Stimulated activated CD4-positive, alpha-beta T cell treated with anti-CD3 and anti-CD28 coated beads, TNF-alpha, amount 100 ng/mL, for 1 hour (primary cell): ENCODE data around the gene RCOR1.
"Not testable (repeated sequence)": the region's sequence is repeated elsewhere in the genome, so short reads cannot be mapped to it uniquely, and the experiment has no call there.

Experiments
- DNase-seq, 3 donors: peaks; one replicate each; pipeline ENCODE4 v3.0.0-alpha.2; 2020; ENCODE audit warnings: low read depth in 3 of 3, low spot score in 1 of 3

The RCOR1 gene

GRCh38 chr14:102739190-102739469, 146.7 kb downstream of the RCOR1 start:
- no peak for DNase-seq

GRCh38 chr14:102746634-102747438, 154.4 kb downstream of the RCOR1 start:
- no peak for DNase-seq

- DNase-seq = no peak
Observed at GRCh38 chr14:102748806-102749205, 156.4 kb downstream of the RCOR1 start.

- DNase-seq = no peak
Observed at GRCh38 chr14:102749393-102750305, 157.2 kb downstream of the RCOR1 start.

- DNase-seq = no peak
Observed at GRCh38 chr14:102750376-102750775, 157.9 kb downstream of the RCOR1 start.

- no peak for DNase-seq
Observed at GRCh38 chr14:102751088-102751487, 158.6 kb downstream of the RCOR1 start.

GRCh38 chr14:102752239-102752847, 159.9 kb downstream of the RCOR1 start:
- no peak for DNase-seq

GRCh38 chr14:102754370-102755262, 162.2 kb downstream of the RCOR1 start:
- no peak for DNase-seq

- no peak for DNase-seq
Observed at GRCh38 chr14:102757646-102758045, 165.2 kb downstream of the RCOR1 start.

- no peak for DNase-seq
Observed at GRCh38 chr14:102758087-102758486, 165.6 kb downstream of the RCOR1 start.

- DNase-seq = no peak
Observed at GRCh38 chr14:102759456-102760187, 167.2 kb downstream of the RCOR1 start.

- no peak for DNase-seq
Observed at GRCh38 chr14:102760496-102761193, 168.2 kb downstream of the RCOR1 start.

- no peak for DNase-seq
Observed at GRCh38 chr14:102761206-102761605, 168.8 kb downstream of the RCOR1 start.

GRCh38 chr14:102764220-102764671, 171.8 kb downstream of the RCOR1 start:
- no peak for DNase-seq

- not testable (repeated sequence) for DNase-seq
Observed at GRCh38 chr14:102765770-102766169, 173.3 kb downstream of the RCOR1 start.

- DNase-seq = no peak
Observed at GRCh38 chr14:102768223-102769048, 176.0 kb downstream of the RCOR1 start.

- DNase-seq = no peak
Observed at GRCh38 chr14:102769049-102769327, 176.5 kb downstream of the RCOR1 start.

- DNase-seq = no peak
Observed at GRCh38 chr14:102770147-102771123, 178.0 kb downstream of the RCOR1 start.
